HCT116 (cell line): ENCODE measurements around the gene CALML6. TPM values are rescaled to one million over a fixed set of nuclear protein-coding genes. Genes with fewer than 3 reads are reported as not detected.

Experiments
- ATAC-seq: fragments of 200-7000 bp; cut with Tn5 transposase; 2 replicates; pipeline ENCODE4 v1.9.1; 2020; ENCODE audit warnings: mild to moderate bottlenecking, moderate library complexity
- BruUV-seq: library from RNA; stranded (reverse); fragments of 400-500 nt; replicated peaks from 2 replicates; lab custom pipeline; 2021; lab: Mats Ljungman, UMichigan
- CTCF ChIA-PET: fragments of 300-600 bp; sonication (Branson Sonifier 250); formaldehyde crosslinking; loops from one replicate; lab custom pipeline; 2021; ENCODE audit warnings: antibody characterized with exemption; lab: Charles Lee
- POLR2A ChIA-PET: fragments of 300-600, 350-600 bp; sonication (Branson Sonifier 250); formaldehyde crosslinking; loops from one replicate; lab custom pipeline; 2021; ENCODE audit warnings: antibody characterized with exemption; lab: Charles Lee
- RAD21 ChIA-PET, 2 experiments: fragments of 300-600 bp; sonication (Branson Sonifier 250); formaldehyde crosslinking; loops; one replicate each; lab custom pipeline; 2023; ENCODE audit warnings: low total read pairs in 2 of 2; ENCODE audit not compliant: uncharacterized antibody in 2 of 2, unreplicated experiment in 2 of 2, low non-redundant PET in 1 of 2; lab: Charles Lee
- DNase-seq: peaks from one replicate; pipeline ENCODE4 v3.0.0-alpha.2; 2010; ENCODE audit warnings: low read depth, low spot score
- H2AFZ ChIP-seq: fragments of 200-600 bp; shearing (Covaris generic), sonication (generic); 2 replicates; pipeline ENCODE4 v1.6.1; 2017; ENCODE audit warnings: low read depth, mixed run types, mixed read lengths, antibody characterized with exemption, low read length; ENCODE audit not compliant: poor library complexity, severe bottlenecking
- H3K27ac ChIP-seq: 2 replicates; pipeline ENCODE4 v1.5.1; 2012; ENCODE audit warnings: low read depth, low read length
- H3K27me3 ChIP-seq: fragments of 200-600 bp; sonication (generic); 2 replicates; pipeline ENCODE4 v1.6.1; 2016; ENCODE audit warnings: mixed run types, low read length, mixed read lengths; ENCODE audit not compliant: insufficient read depth
- H3K36me3 ChIP-seq, 2 experiments: fragments of 200-500 bp in 1 of 2; fragments of 200-600 bp in 1 of 2; sonication (Bioruptor generic) in 1 of 2; sonication (generic) in 1 of 2; 2 replicates each; pipeline versions ENCODE4 v1.5.1 to v1.6.1; 2014 to 2016; ENCODE audit warnings: low read length in 2 of 2, inconsistent platforms in 1 of 2, mixed read lengths in 1 of 2, mixed run types in 1 of 2; ENCODE audit not compliant: insufficient read depth in 2 of 2, control insufficient read depth in 1 of 2
- H3K4me1 ChIP-seq, 2 experiments: fragments of 200-600 bp in 1 of 2; sonication (generic) in 1 of 2; 2 replicates each; pipeline versions ENCODE4 v1.5.1 to v1.6.1; 2012 to 2017; ENCODE audit warnings: low read length in 2 of 2, inconsistent platforms in 1 of 2, mild to moderate bottlenecking in 1 of 2, mixed read lengths in 1 of 2, mixed run types in 1 of 2, moderate library complexity in 1 of 2; ENCODE audit not compliant: insufficient read depth in 2 of 2, control insufficient read depth in 1 of 2
- H3K4me2 ChIP-seq: fragments of 200-600 bp; sonication (generic); 2 replicates; pipeline ENCODE4 v1.6.1; 2017; ENCODE audit warnings: mixed run types, low read length, mixed read lengths
- H3K4me3 ChIP-seq, 2 experiments: fragments of 200-600 bp in 1 of 2; sonication (generic) in 1 of 2; replicated peaks in 1 of 2; 2 replicates each; pipeline ENCODE4 v1.5.1; 2011 to 2016; ENCODE audit warnings: low read length in 2 of 2, control low read depth in 1 of 2, low read depth in 1 of 2, mild to moderate bottlenecking in 1 of 2, mixed read lengths in 1 of 2, mixed run types in 1 of 2
- H3K79me2 ChIP-seq: fragments of 200-600 bp; sonication (generic); 2 replicates; pipeline ENCODE4 v1.6.1; 2017; ENCODE audit warnings: mild to moderate bottlenecking, mixed run types, low read length, moderate library complexity, mixed read lengths; ENCODE audit not compliant: insufficient read depth
- H3K9ac ChIP-seq: fragments of 200-600 bp; sonication (generic); 2 replicates; pipeline ENCODE4 v1.6.1; 2016; ENCODE audit warnings: low read length, mixed read lengths
- H3K9me2 ChIP-seq: fragments of 200-600 bp; sonication (generic), shearing (Covaris generic); 2 replicates; pipeline ENCODE4 v1.6.1; 2017; ENCODE audit warnings: mixed run types, mild to moderate bottlenecking, moderate library complexity; ENCODE audit not compliant: insufficient read depth
- H3K9me3 ChIP-seq, 2 experiments: fragments of 200-500 bp in 1 of 2; fragments of 200-600 bp in 1 of 2; sonication (Bioruptor generic) in 1 of 2; sonication (generic) in 1 of 2; 2 replicates each; pipeline ENCODE4 v1.6.1; 2014 to 2017; ENCODE audit warnings: low read length in 2 of 2, mixed read lengths in 2 of 2, inconsistent platforms in 1 of 2, low read depth in 1 of 2, mild to moderate bottlenecking in 1 of 2, mixed run types in 1 of 2, moderate library complexity in 1 of 2; ENCODE audit not compliant: control insufficient read depth in 1 of 2, insufficient read depth in 1 of 2
- H4K20me1 ChIP-seq: fragments of 200-600 bp; sonication (generic), shearing (Covaris generic); 2 replicates; pipeline ENCODE4 v1.6.1; 2017; ENCODE audit warnings: mixed run types, mild to moderate bottlenecking, moderate library complexity; ENCODE audit not compliant: insufficient read depth
- CEBPB ChIP-seq: IDR thresholded peaks from 2 replicates; pipeline ENCODE4 v1.6.1; 2012; ENCODE audit warnings: low read depth
- EGR1 ChIP-seq: IDR thresholded peaks from 2 replicates; pipeline ENCODE4 v1.6.1; 2012; ENCODE audit warnings: low read depth
- ELF1 ChIP-seq: IDR thresholded peaks from 2 replicates; pipeline ENCODE4 v1.6.1; 2012; ENCODE audit warnings: low read depth, borderline replicate concordance
- EZH2 ChIP-seq: fragments of 200-600 bp; sonication (generic); IDR thresholded peaks from 2 replicates; pipeline ENCODE4 v1.6.1; 2017; ENCODE audit warnings: antibody characterized with exemption, mixed run types
- EZH2phosphoT487 ChIP-seq: fragments of 200-600 bp; IDR thresholded peaks from 2 replicates; pipeline ENCODE4 v1.6.1; 2018; ENCODE audit warnings: antibody characterized with exemption, borderline replicate concordance
- FOSL1 ChIP-seq: IDR thresholded peaks from 2 replicates; pipeline ENCODE4 v1.6.1; 2012; ENCODE audit warnings: low read depth
- JUND ChIP-seq: IDR thresholded peaks from 2 replicates; pipeline ENCODE4 v1.6.1; 2012
- MAX ChIP-seq: IDR thresholded peaks from 2 replicates; pipeline ENCODE4 v1.6.1; 2012
- POLR2AphosphoS5 ChIP-seq: IDR thresholded peaks from 2 replicates; pipeline ENCODE4 v1.6.1; 2011; ENCODE audit warnings: mild to moderate bottlenecking, low read depth, low read length, moderate library complexity
- RAD21 ChIP-seq: IDR thresholded peaks from 2 replicates; pipeline ENCODE4 v1.6.1; 2012; ENCODE audit warnings: low read depth, mild to moderate bottlenecking
- SP1 ChIP-seq: IDR thresholded peaks from 2 replicates; pipeline ENCODE4 v1.6.1; 2012; ENCODE audit warnings: low read depth
- SRF ChIP-seq: IDR thresholded peaks from 2 replicates; pipeline ENCODE4 v1.6.1; 2012; ENCODE audit warnings: low read depth
- YY1 ChIP-seq: IDR thresholded peaks from 2 replicates; pipeline ENCODE4 v1.6.1; 2011; ENCODE audit warnings: low read length, low read depth, moderate library complexity, mild to moderate bottlenecking; ENCODE audit not compliant: insufficient replicate concordance; ENCODE audit errors: extremely low read depth
- intact Hi-C: fragments of 100-400 bp; cut with micrococcal nuclease; formaldehyde crosslinking; loops from 2 replicates; pipeline ENCODE4 v1.10.0; 2022
- total RNA-seq: library from RNA; stranded (reverse); gene quantifications from one replicate; pipeline ENCODE4 v1.2.1, GENCODE V29; 2021; ENCODE audit not compliant: unreplicated experiment
- TF ChIP-seq, protein P1 (sequence below), 3 experiments: fragments of 200-600 bp in 1 of 3; sonication (generic) in 1 of 3; IDR thresholded peaks in 2 of 3; conservative IDR thresholded peaks in 1 of 3; 2 replicates each; pipeline ENCODE4 v1.5.1; 2012 to 2017; ENCODE audit warnings: low read depth in 2 of 3, low read length in 2 of 3, antibody characterized with exemption in 1 of 3, borderline replicate concordance in 1 of 3, control low read depth in 1 of 3, mild to moderate bottlenecking in 1 of 3, mixed read lengths in 1 of 3, mixed run types in 1 of 3, moderate library complexity in 1 of 3; ENCODE audit not compliant: insufficient read depth in 1 of 3
- TF ChIP-seq, protein P2 (sequence below): IDR thresholded peaks from 2 replicates; pipeline ENCODE4 v1.6.1; 2012; ENCODE audit warnings: low read depth
- TF ChIP-seq, protein P3 (sequence below): IDR thresholded peaks from 2 replicates; pipeline ENCODE4 v1.6.1; 2012

CALML6 gene
- total RNA-seq, 1 experiment from 2014 or later: 2.3 TPM

GRCh38 chr1:1876335-1876930 lies 38.6 kb upstream of the CALML6 start:
- ChIA-PET CTCF (no interaction called here), POLR2A (no interaction called here), RAD21 (no interaction called here)
- TF ChIP-seq RAD21 (no peak), EZH2 (no peak), CEBPB (no peak), JUND (no peak), SP1 (no peak), YY1 (no peak), EZH2phosphoT487 (no peak), ELF1 (no peak), POLR2AphosphoS5 (no peak), EGR1 (no peak), FOSL1 (no peak), MAX (no peak), SRF (no peak)
- TF ChIP-seq, protein P1, sequence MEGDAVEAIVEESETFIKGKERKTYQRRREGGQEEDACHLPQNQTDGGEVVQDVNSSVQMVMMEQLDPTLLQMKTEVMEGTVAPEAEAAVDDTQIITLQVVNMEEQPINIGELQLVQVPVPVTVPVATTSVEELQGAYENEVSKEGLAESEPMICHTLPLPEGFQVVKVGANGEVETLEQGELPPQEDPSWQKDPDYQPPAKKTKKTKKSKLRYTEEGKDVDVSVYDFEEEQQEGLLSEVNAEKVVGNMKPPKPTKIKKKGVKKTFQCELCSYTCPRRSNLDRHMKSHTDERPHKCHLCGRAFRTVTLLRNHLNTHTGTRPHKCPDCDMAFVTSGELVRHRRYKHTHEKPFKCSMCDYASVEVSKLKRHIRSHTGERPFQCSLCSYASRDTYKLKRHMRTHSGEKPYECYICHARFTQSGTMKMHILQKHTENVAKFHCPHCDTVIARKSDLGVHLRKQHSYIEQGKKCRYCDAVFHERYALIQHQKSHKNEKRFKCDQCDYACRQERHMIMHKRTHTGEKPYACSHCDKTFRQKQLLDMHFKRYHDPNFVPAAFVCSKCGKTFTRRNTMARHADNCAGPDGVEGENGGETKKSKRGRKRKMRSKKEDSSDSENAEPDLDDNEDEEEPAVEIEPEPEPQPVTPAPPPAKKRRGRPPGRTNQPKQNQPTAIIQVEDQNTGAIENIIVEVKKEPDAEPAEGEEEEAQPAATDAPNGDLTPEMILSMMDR (IDR thresholded peaks at IDR 0.05 in 2 of 3, conservative IDR thresholded peaks at IDR 0.05 in 1 of 3; ENCODE audit: borderline replicate concordance in 1 of 3, insufficient read depth in 1 of 3, low read depth in 2 of 3, low read length in 2 of 3): no peak
- TF ChIP-seq, protein P2, sequence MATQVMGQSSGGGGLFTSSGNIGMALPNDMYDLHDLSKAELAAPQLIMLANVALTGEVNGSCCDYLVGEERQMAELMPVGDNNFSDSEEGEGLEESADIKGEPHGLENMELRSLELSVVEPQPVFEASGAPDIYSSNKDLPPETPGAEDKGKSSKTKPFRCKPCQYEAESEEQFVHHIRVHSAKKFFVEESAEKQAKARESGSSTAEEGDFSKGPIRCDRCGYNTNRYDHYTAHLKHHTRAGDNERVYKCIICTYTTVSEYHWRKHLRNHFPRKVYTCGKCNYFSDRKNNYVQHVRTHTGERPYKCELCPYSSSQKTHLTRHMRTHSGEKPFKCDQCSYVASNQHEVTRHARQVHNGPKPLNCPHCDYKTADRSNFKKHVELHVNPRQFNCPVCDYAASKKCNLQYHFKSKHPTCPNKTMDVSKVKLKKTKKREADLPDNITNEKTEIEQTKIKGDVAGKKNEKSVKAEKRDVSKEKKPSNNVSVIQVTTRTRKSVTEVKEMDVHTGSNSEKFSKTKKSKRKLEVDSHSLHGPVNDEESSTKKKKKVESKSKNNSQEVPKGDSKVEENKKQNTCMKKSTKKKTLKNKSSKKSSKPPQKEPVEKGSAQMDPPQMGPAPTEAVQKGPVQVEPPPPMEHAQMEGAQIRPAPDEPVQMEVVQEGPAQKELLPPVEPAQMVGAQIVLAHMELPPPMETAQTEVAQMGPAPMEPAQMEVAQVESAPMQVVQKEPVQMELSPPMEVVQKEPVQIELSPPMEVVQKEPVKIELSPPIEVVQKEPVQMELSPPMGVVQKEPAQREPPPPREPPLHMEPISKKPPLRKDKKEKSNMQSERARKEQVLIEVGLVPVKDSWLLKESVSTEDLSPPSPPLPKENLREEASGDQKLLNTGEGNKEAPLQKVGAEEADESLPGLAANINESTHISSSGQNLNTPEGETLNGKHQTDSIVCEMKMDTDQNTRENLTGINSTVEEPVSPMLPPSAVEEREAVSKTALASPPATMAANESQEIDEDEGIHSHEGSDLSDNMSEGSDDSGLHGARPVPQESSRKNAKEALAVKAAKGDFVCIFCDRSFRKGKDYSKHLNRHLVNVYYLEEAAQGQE: no peak
- TF ChIP-seq, protein P3, sequence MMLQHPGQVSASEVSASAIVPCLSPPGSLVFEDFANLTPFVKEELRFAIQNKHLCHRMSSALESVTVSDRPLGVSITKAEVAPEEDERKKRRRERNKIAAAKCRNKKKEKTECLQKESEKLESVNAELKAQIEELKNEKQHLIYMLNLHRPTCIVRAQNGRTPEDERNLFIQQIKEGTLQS: no peak
- H3K27me3 ChIP-seq: no peaks in the 10 kb centered on the region
- DNase-seq: no peak
- H3K4me3 ChIP-seq: no peak overlapping the region
- H3K9ac ChIP-seq: no peak overlapping the region
- H3K79me2 ChIP-seq: peaks cover 99% of the 10 kb centered on the region
- no peak overlapping the region for H3K4me2 ChIP-seq
- peaks cover 2 to 29% of the 10 kb centered on the region in 2 experiments; a peak in 2 of 4 replicates for H3K36me3 ChIP-seq
- no peaks in the 10 kb centered on the region for H3K4me1 ChIP-seq
- H3K9me3 ChIP-seq: no peaks in the 10 kb centered on the region
- ATAC-seq: no peak
- H2AFZ ChIP-seq: no peak overlapping the region
- H4K20me1 ChIP-seq: peaks cover 14% of the 10 kb centered on the region; the same call in 1 of the 2 replicates
- intact Hi-C loops: no loop called here
- H3K9me2 ChIP-seq: no peaks in the 10 kb centered on the region
- no peak overlapping the region for H3K27ac ChIP-seq
- BruUV-seq: no TSS peak
